NCI-H2029 treated with DMSO at 0.1 percent for 48 hours (cell line): Measurements from ENCODE around the gene SHC4.
"Not testable (repeated sequence)": the region's sequence is repeated elsewhere in the genome, so short reads cannot be mapped to it uniquely, and the experiment has no call there.

Experiments used
- DNase-seq: peaks from one replicate; lab custom pipeline; 2025; lab: John Stamatoyannopoulos, UW

SHC4 gene

GRCh38 chr15:48924528-48925393 is 39.0 kb downstream of the SHC4 start:
- no peak for DNase-seq

- no peak for DNase-seq
Measured at GRCh38 chr15:48922046-48922445, 41.7 kb downstream of the SHC4 start.

- DNase-seq = no peak
Measured at GRCh38 chr15:48916721-48917120, 47.0 kb downstream of the SHC4 start.

GRCh38 chr15:48915861-48916260 is 47.9 kb downstream of the SHC4 start:
- DNase-seq = no peak

GRCh38 chr15:48914717-48915116 is 49.0 kb downstream of the SHC4 start:
- no peak for DNase-seq

- DNase-seq = no peak
Measured at GRCh38 chr15:48913141-48913540, 50.6 kb downstream of the SHC4 start.

GRCh38 chr15:48910554-48910953 is 53.2 kb downstream of the SHC4 start:
- not testable (repeated sequence) for DNase-seq

- DNase-seq = not testable (repeated sequence)
Measured at GRCh38 chr15:48909313-48909712, 54.4 kb downstream of the SHC4 start.

GRCh38 chr15:48905847-48906246 is 57.9 kb downstream of the SHC4 start:
- DNase-seq = no peak

- DNase-seq = no peak
Measured at GRCh38 chr15:48905216-48905615, 58.5 kb downstream of the SHC4 start.

- no peak for DNase-seq
Measured at GRCh38 chr15:48904758-48905157, 59.0 kb downstream of the SHC4 start.

- no peak for DNase-seq
Measured at GRCh38 chr15:48899793-48900192, 63.9 kb downstream of the SHC4 start.

GRCh38 chr15:48898446-48898845 is 65.3 kb downstream of the SHC4 start:
- DNase-seq = no peak

- DNase-seq = no peak
Measured at GRCh38 chr15:48898032-48898431, 65.7 kb downstream of the SHC4 start.

- no peak for DNase-seq
Measured at GRCh38 chr15:48896869-48897814, 66.6 kb downstream of the SHC4 start.

- no peak for DNase-seq
Measured at GRCh38 chr15:48893311-48893710, 70.4 kb downstream of the SHC4 start.

- no peak for DNase-seq
Measured at GRCh38 chr15:48891232-48891765, 72.4 kb downstream of the SHC4 start.

GRCh38 chr15:48890375-48890972 is 73.2 kb downstream of the SHC4 start:
- DNase-seq = no peak

GRCh38 chr15:48889925-48890324 is 73.8 kb downstream of the SHC4 start:
- DNase-seq = no peak

- no peak for DNase-seq
Measured at GRCh38 chr15:48888836-48889235, 74.9 kb downstream of the SHC4 start.

- no peak for DNase-seq
Measured at GRCh38 chr15:48888191-48888590, 75.5 kb downstream of the SHC4 start.

- no peak for DNase-seq
Measured at GRCh38 chr15:48887144-48887543, 76.6 kb downstream of the SHC4 start.
